HCT116 (cell line): ENCODE measurements around the gene TRMT2A. TPM values are rescaled to one million over a fixed set of nuclear protein-coding genes. Genes with fewer than 3 reads are reported as not detected.

Experiments
- ATAC-seq: fragments of 200-7000 bp; cut with Tn5 transposase; 2 replicates; pipeline ENCODE4 v1.9.1; 2020; ENCODE audit warnings: mild to moderate bottlenecking, moderate library complexity
- BruUV-seq: library from RNA; stranded (reverse); fragments of 400-500 nt; replicated peaks from 2 replicates; lab custom pipeline; 2021; lab: Mats Ljungman, UMichigan
- CTCF ChIA-PET: fragments of 300-600 bp; sonication (Branson Sonifier 250); formaldehyde crosslinking; loops from one replicate; lab custom pipeline; 2021; ENCODE audit warnings: antibody characterized with exemption; lab: Charles Lee
- POLR2A ChIA-PET: fragments of 300-600, 350-600 bp; sonication (Branson Sonifier 250); formaldehyde crosslinking; loops from one replicate; lab custom pipeline; 2021; ENCODE audit warnings: antibody characterized with exemption; lab: Charles Lee
- RAD21 ChIA-PET, 2 experiments: fragments of 300-600 bp; sonication (Branson Sonifier 250); formaldehyde crosslinking; loops; one replicate each; lab custom pipeline; 2023; ENCODE audit warnings: low total read pairs in 2 of 2; ENCODE audit not compliant: uncharacterized antibody in 2 of 2, unreplicated experiment in 2 of 2, low non-redundant PET in 1 of 2; lab: Charles Lee
- DNase-seq: peaks from one replicate; pipeline ENCODE4 v3.0.0-alpha.2; 2010; ENCODE audit warnings: low read depth, low spot score
- H2AFZ ChIP-seq: fragments of 200-600 bp; shearing (Covaris generic), sonication (generic); 2 replicates; pipeline ENCODE4 v1.6.1; 2017; ENCODE audit warnings: low read depth, mixed run types, mixed read lengths, antibody characterized with exemption, low read length; ENCODE audit not compliant: poor library complexity, severe bottlenecking
- H3K27ac ChIP-seq: 2 replicates; pipeline ENCODE4 v1.5.1; 2012; ENCODE audit warnings: low read depth, low read length
- H3K27me3 ChIP-seq: fragments of 200-600 bp; sonication (generic); 2 replicates; pipeline ENCODE4 v1.6.1; 2016; ENCODE audit warnings: mixed run types, low read length, mixed read lengths; ENCODE audit not compliant: insufficient read depth
- H3K36me3 ChIP-seq, 2 experiments: fragments of 200-500 bp in 1 of 2; fragments of 200-600 bp in 1 of 2; sonication (Bioruptor generic) in 1 of 2; sonication (generic) in 1 of 2; 2 replicates each; pipeline versions ENCODE4 v1.5.1 to v1.6.1; 2014 to 2016; ENCODE audit warnings: low read length in 2 of 2, inconsistent platforms in 1 of 2, mixed read lengths in 1 of 2, mixed run types in 1 of 2; ENCODE audit not compliant: insufficient read depth in 2 of 2, control insufficient read depth in 1 of 2
- H3K4me1 ChIP-seq, 2 experiments: fragments of 200-600 bp in 1 of 2; sonication (generic) in 1 of 2; 2 replicates each; pipeline versions ENCODE4 v1.5.1 to v1.6.1; 2012 to 2017; ENCODE audit warnings: low read length in 2 of 2, inconsistent platforms in 1 of 2, mild to moderate bottlenecking in 1 of 2, mixed read lengths in 1 of 2, mixed run types in 1 of 2, moderate library complexity in 1 of 2; ENCODE audit not compliant: insufficient read depth in 2 of 2, control insufficient read depth in 1 of 2
- H3K4me2 ChIP-seq: fragments of 200-600 bp; sonication (generic); 2 replicates; pipeline ENCODE4 v1.6.1; 2017; ENCODE audit warnings: mixed run types, low read length, mixed read lengths
- H3K4me3 ChIP-seq, 2 experiments: fragments of 200-600 bp in 1 of 2; sonication (generic) in 1 of 2; replicated peaks in 1 of 2; 2 replicates each; pipeline ENCODE4 v1.5.1; 2011 to 2016; ENCODE audit warnings: low read length in 2 of 2, control low read depth in 1 of 2, low read depth in 1 of 2, mild to moderate bottlenecking in 1 of 2, mixed read lengths in 1 of 2, mixed run types in 1 of 2
- H3K79me2 ChIP-seq: fragments of 200-600 bp; sonication (generic); 2 replicates; pipeline ENCODE4 v1.6.1; 2017; ENCODE audit warnings: mild to moderate bottlenecking, mixed run types, low read length, moderate library complexity, mixed read lengths; ENCODE audit not compliant: insufficient read depth
- H3K9ac ChIP-seq: fragments of 200-600 bp; sonication (generic); 2 replicates; pipeline ENCODE4 v1.6.1; 2016; ENCODE audit warnings: low read length, mixed read lengths
- H3K9me2 ChIP-seq: fragments of 200-600 bp; sonication (generic), shearing (Covaris generic); 2 replicates; pipeline ENCODE4 v1.6.1; 2017; ENCODE audit warnings: mixed run types, mild to moderate bottlenecking, moderate library complexity; ENCODE audit not compliant: insufficient read depth
- H3K9me3 ChIP-seq, 2 experiments: fragments of 200-500 bp in 1 of 2; fragments of 200-600 bp in 1 of 2; sonication (Bioruptor generic) in 1 of 2; sonication (generic) in 1 of 2; 2 replicates each; pipeline ENCODE4 v1.6.1; 2014 to 2017; ENCODE audit warnings: low read length in 2 of 2, mixed read lengths in 2 of 2, inconsistent platforms in 1 of 2, low read depth in 1 of 2, mild to moderate bottlenecking in 1 of 2, mixed run types in 1 of 2, moderate library complexity in 1 of 2; ENCODE audit not compliant: control insufficient read depth in 1 of 2, insufficient read depth in 1 of 2
- H4K20me1 ChIP-seq: fragments of 200-600 bp; sonication (generic), shearing (Covaris generic); 2 replicates; pipeline ENCODE4 v1.6.1; 2017; ENCODE audit warnings: mixed run types, mild to moderate bottlenecking, moderate library complexity; ENCODE audit not compliant: insufficient read depth
- ATF3 ChIP-seq: IDR thresholded peaks from 2 replicates; pipeline ENCODE4 v1.6.1; 2012
- CBX3 ChIP-seq: IDR thresholded peaks from 2 replicates; pipeline ENCODE4 v1.6.1; 2012; ENCODE audit warnings: low read depth
- CEBPB ChIP-seq: IDR thresholded peaks from 2 replicates; pipeline ENCODE4 v1.6.1; 2012; ENCODE audit warnings: low read depth
- EGR1 ChIP-seq: IDR thresholded peaks from 2 replicates; pipeline ENCODE4 v1.6.1; 2012; ENCODE audit warnings: low read depth
- ELF1 ChIP-seq: IDR thresholded peaks from 2 replicates; pipeline ENCODE4 v1.6.1; 2012; ENCODE audit warnings: low read depth, borderline replicate concordance
- EZH2 ChIP-seq: fragments of 200-600 bp; sonication (generic); IDR thresholded peaks from 2 replicates; pipeline ENCODE4 v1.6.1; 2017; ENCODE audit warnings: antibody characterized with exemption, mixed run types
- FOSL1 ChIP-seq: IDR thresholded peaks from 2 replicates; pipeline ENCODE4 v1.6.1; 2012; ENCODE audit warnings: low read depth
- POLR2A ChIP-seq: IDR thresholded peaks from 2 replicates; pipeline ENCODE4 v1.7.0; 2011; ENCODE audit warnings: borderline replicate concordance; ENCODE audit not compliant: insufficient read depth, insufficient read length; ENCODE audit errors: extremely low read depth
- POLR2AphosphoS5 ChIP-seq: IDR thresholded peaks from 2 replicates; pipeline ENCODE4 v1.6.1; 2011; ENCODE audit warnings: mild to moderate bottlenecking, low read depth, low read length, moderate library complexity
- RAD21 ChIP-seq: IDR thresholded peaks from 2 replicates; pipeline ENCODE4 v1.6.1; 2012; ENCODE audit warnings: low read depth, mild to moderate bottlenecking
- REST ChIP-seq: IDR thresholded peaks from 2 replicates; pipeline ENCODE4 v1.6.1; 2012; ENCODE audit warnings: low read depth
- SIN3A ChIP-seq: IDR thresholded peaks from 2 replicates; pipeline ENCODE4 v1.6.1; 2012; ENCODE audit warnings: low read depth
- SRF ChIP-seq: IDR thresholded peaks from 2 replicates; pipeline ENCODE4 v1.6.1; 2012; ENCODE audit warnings: low read depth
- TCF7L2 ChIP-seq: IDR thresholded peaks from 2 replicates; pipeline ENCODE4 v1.7.0; 2011; ENCODE audit warnings: borderline replicate concordance, inconsistent platforms; ENCODE audit not compliant: insufficient read depth, insufficient read length; ENCODE audit errors: extremely low read depth
- YY1 ChIP-seq: IDR thresholded peaks from 2 replicates; pipeline ENCODE4 v1.6.1; 2011; ENCODE audit warnings: low read length, low read depth, moderate library complexity, mild to moderate bottlenecking; ENCODE audit not compliant: insufficient replicate concordance; ENCODE audit errors: extremely low read depth
- ZBTB33 ChIP-seq: IDR thresholded peaks from 2 replicates; pipeline ENCODE4 v1.6.1; 2011; ENCODE audit warnings: mild to moderate bottlenecking, low read length, moderate library complexity; ENCODE audit not compliant: insufficient replicate concordance; ENCODE audit errors: extremely low read depth
- ZFX ChIP-seq: fragments of 450-650 bp; IDR thresholded peaks from 2 replicates; pipeline ENCODE4 v1.6.1; 2017
- ZNF274 ChIP-seq: fragments of 200-500 bp; sonication (Bioruptor generic); IDR thresholded peaks from 2 replicates; pipeline ENCODE4 v1.6.1; 2014; ENCODE audit warnings: mild to moderate bottlenecking, low read depth, low read length, inconsistent platforms
- intact Hi-C: fragments of 100-400 bp; cut with micrococcal nuclease; formaldehyde crosslinking; loops from 2 replicates; pipeline ENCODE4 v1.10.0; 2022
- total RNA-seq: library from RNA; stranded (reverse); gene quantifications from one replicate; pipeline ENCODE4 v1.2.1, GENCODE V29; 2021; ENCODE audit not compliant: unreplicated experiment
- TF ChIP-seq, protein P1 (sequence below), 3 experiments: fragments of 200-600 bp in 1 of 3; sonication (generic) in 1 of 3; IDR thresholded peaks in 2 of 3; conservative IDR thresholded peaks in 1 of 3; 2 replicates each; pipeline ENCODE4 v1.5.1; 2012 to 2017; ENCODE audit warnings: low read depth in 2 of 3, low read length in 2 of 3, antibody characterized with exemption in 1 of 3, borderline replicate concordance in 1 of 3, control low read depth in 1 of 3, mild to moderate bottlenecking in 1 of 3, mixed read lengths in 1 of 3, mixed run types in 1 of 3, moderate library complexity in 1 of 3; ENCODE audit not compliant: insufficient read depth in 1 of 3

Gene TRMT2A
- total RNA-seq, 1 experiment from 2014 or later: 67.3 TPM

GRCh38 chr22:20106205-20106848 is 10.7 kb downstream of the TRMT2A start:
- Histone ChIP-seq H3K4me2 (no peak overlapping the region), H3K9ac (no peak overlapping the region), H4K20me1 (0 out of 2 replicates have a peak, but pooled peaks cover 2% of the 10 kb centered on the region), H3K27ac (no peak overlapping the region), H3K79me2 (peaks cover 46% of the 10 kb centered on the region)
- RAD21 ChIA-PET: no interaction called here
- CTCF ChIA-PET: no interaction called here
- TF ChIP-seq CBX3 (no peak), CEBPB (no peak), ZFX (no peak), YY1 (no peak), POLR2A (no peak), ELF1 (no peak), ZNF274 (no peak), ATF3 (no peak), POLR2AphosphoS5 (no peak), ZBTB33 (no peak), EZH2 (no peak), REST (no peak), RAD21 (no peak), FOSL1 (no peak), SRF (no peak), SIN3A (no peak), TCF7L2 (no peak), EGR1 (no peak)
- TF ChIP-seq, protein P1, sequence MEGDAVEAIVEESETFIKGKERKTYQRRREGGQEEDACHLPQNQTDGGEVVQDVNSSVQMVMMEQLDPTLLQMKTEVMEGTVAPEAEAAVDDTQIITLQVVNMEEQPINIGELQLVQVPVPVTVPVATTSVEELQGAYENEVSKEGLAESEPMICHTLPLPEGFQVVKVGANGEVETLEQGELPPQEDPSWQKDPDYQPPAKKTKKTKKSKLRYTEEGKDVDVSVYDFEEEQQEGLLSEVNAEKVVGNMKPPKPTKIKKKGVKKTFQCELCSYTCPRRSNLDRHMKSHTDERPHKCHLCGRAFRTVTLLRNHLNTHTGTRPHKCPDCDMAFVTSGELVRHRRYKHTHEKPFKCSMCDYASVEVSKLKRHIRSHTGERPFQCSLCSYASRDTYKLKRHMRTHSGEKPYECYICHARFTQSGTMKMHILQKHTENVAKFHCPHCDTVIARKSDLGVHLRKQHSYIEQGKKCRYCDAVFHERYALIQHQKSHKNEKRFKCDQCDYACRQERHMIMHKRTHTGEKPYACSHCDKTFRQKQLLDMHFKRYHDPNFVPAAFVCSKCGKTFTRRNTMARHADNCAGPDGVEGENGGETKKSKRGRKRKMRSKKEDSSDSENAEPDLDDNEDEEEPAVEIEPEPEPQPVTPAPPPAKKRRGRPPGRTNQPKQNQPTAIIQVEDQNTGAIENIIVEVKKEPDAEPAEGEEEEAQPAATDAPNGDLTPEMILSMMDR (IDR thresholded peaks at IDR 0.05 in 2 of 3, conservative IDR thresholded peaks at IDR 0.05 in 1 of 3; ENCODE audit: borderline replicate concordance in 1 of 3, insufficient read depth in 1 of 3, low read depth in 2 of 3, low read length in 2 of 3): no peak
- TF ChIP-seq, all 23 proteins: peak for 0
- Histone ChIP-seq H3K9me3 (no peaks in the 10 kb centered on the region), H3K9me2 (no peaks in the 10 kb centered on the region), H3K36me3 (peaks cover 29 to 72% of the 10 kb centered on the region in 2 experiments; a peak in 3 of 4 replicates), H3K27me3 (no peaks in the 10 kb centered on the region), H3K4me1 (peaks cover 0 to 1% of the 10 kb centered on the region in 2 experiments; a peak in 1 of 4 replicates), H2AFZ (no peak overlapping the region), H3K4me3 (no peak overlapping the region)
- BruUV-seq: no TSS peak
- ATAC-seq: no peak
- intact Hi-C loops: no loop called here
- no peak for DNase-seq
- POLR2A ChIA-PET: no interaction called here
